Testis (tissue), 3 donors: ENCODE results near the gene CCT8. TPM values are rescaled to one million over a fixed set of nuclear protein-coding genes. Genes with fewer than 3 reads are reported as not detected.
"Not testable (repeated sequence)": the region's sequence is repeated elsewhere in the genome, so short reads cannot be mapped to it uniquely, and the experiment has no call there.

Experiments used
- DNase-seq: peaks from one replicate; pipeline ENCODE4 v3.0.0-alpha.2; 2019
- H3K27ac ChIP-seq, 2 donors: fragments of 200-600 bp; sonication (generic); one replicate each; pipeline ENCODE4 v1.5.1; 2019
- H3K27me3 ChIP-seq: fragments of 200-600 bp; sonication (generic); one replicate; pipeline ENCODE4 v1.5.1; 2019
- H3K36me3 ChIP-seq: fragments of 200-600 bp; sonication (generic); one replicate; pipeline ENCODE4 v1.5.1; 2017; ENCODE audit warnings: low read depth; ENCODE audit errors: missing control alignments
- H3K4me1 ChIP-seq: fragments of 200-600 bp; sonication (generic); one replicate; pipeline ENCODE4 v1.5.1; 2019
- H3K4me3 ChIP-seq, 2 donors: fragments of 200-600 bp; sonication (generic); one replicate each; pipeline ENCODE4 v1.5.1; 2017 to 2019
- H3K9me3 ChIP-seq: fragments of 200-600 bp; sonication (generic); one replicate; pipeline ENCODE4 v1.5.1; 2017
- CTCF ChIP-seq, 3 experiments: fragments of 450-650 bp in 2 of 3; fragments of 200-600 bp in 1 of 3; sonication (generic) in 1 of 3; IDR thresholded peaks; one replicate each; pipeline ENCODE4 v1.5.1; 2016 to 2019; ENCODE audit warnings: antibody characterized with exemption in 3 of 3, mild to moderate bottlenecking in 2 of 3, moderate library complexity in 1 of 3
- POLR2A ChIP-seq: fragments of 450-650 bp; IDR thresholded peaks from one replicate; pipeline ENCODE4 v1.6.1; 2017; ENCODE audit warnings: antibody characterized with exemption, mild to moderate bottlenecking, moderate library complexity
- WGBS, 2 donors: methylation state at CpG; one replicate each; pipeline ENCODE4 v1.1.5; 2018; 5-methylcytosine and 5-hydroxymethylcytosine counted together
- intact Hi-C: fragments of 100-400 bp; cut with DNase I; formaldehyde crosslinking; loops from one replicate; pipeline ENCODE4 v1.15.1; 2023; ENCODE audit warnings: low total_unique reads
- polyA plus RNA-seq: library from polyadenylated mRNA; stranded (reverse); fragments of 350-450 nt; fragmentation: Illumina TruSeq; extraction: RNeasy Lipid Tissue Mini Kit (QIAGEN cat#74804); gene quantifications from one replicate; pipeline ENCODE4 v1.2.3, GENCODE V29; 2014; ENCODE audit warnings: low read depth, low replicate concordance; ENCODE audit not compliant: insufficient read depth
- total RNA-seq, 2 donors: library from RNA; depleted of rRNA; stranded (reverse); fragments of >200 nt; gene quantifications; one replicate each; pipeline ENCODE4 v1.2.3, GENCODE V29; 2016

Gene CCT8
- total and polyA plus RNA-seq, 3 donors from 2014 or later, result 106 to 121 (median 116) TPM

DNA sequence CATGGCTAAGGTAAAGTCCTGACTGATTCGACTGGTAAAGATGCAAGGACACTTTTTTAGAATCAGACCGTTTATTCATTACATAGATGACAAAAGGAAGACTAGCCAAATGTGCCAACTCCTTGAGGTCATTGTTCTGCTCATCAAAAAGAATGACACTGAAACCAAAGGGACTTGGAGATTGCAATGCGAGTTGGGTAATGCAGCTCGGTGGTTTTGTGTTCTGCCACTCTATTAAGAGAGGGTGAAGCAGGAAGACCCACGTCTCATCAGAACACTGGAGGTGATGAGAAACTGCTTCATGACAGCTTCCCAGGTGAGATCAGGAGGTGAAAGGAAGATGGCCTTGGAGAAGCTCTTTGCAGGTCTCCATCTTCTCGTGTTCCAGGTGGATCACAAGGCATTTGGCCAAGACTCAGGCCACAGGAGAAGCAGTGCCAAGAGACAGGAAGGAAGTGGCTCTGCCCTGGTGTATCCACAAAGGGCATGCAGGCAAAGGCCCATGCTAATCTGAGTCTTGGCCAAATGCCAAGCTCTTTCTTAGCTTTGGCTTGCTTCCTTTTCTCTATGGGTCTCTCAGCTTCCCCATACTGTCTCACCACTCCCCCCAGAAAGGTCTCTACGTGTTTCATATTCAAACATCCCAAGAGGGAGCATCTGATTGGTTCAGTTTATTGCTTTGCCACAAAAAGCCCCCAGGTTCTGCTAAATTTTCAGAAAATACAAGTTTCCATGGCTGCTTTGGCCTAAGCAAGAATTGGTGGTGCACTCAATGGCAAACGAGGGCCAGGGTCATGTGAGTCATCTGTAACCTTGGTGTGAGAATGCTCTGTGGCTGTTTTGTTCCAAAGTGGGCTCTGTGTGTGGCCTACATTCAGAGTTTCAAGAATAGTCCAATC is 5.7 kb upstream of the CCT8 start:
- H3K9me3 ChIP-seq, result no peaks in the 10 kb centered on the region
- no peak for TF ChIP-seq CTCF (IDR thresholded peaks at IDR 0.05)
- TF ChIP-seq POLR2A, result no peak
- H3K27me3 ChIP-seq, result no peaks in the 10 kb centered on the region
- intact Hi-C loops, result no loop called here
- peaks cover 26% of the 10 kb centered on the region for H3K4me1 ChIP-seq
- H3K36me3 ChIP-seq, result no peaks in the 10 kb centered on the region
- H3K27ac ChIP-seq, result peak overlapping the region in 1 of 2 donors; percentile 94
- WGBS, 2 donors, result 68 to 74% methylated on average over 8 of the region's 8 CpGs
- no peak overlapping the region for H3K4me3 ChIP-seq
- no peak for DNase-seq

DNA sequence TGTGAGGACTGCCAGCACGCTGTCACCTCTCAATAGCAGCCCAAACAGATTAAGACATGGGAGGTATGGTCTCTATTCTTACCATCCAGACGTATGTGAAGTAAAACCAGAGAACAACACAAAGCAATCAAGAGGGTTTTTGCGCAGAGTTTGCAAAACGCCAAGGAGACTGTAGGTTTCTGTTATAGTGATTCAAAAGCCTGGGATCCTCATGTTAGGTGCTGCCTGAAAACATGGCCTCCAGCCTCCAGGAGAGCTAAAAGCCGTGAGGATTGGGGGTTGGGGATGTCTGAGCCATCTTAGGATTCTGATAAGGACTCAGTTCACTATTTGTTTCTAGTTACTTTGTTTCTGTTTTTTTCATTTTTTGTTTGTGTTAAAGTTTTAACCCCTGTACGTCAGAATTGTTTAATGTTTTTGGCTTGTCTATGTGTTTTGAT is 4.2 kb upstream of the CCT8 start:
- Histone ChIP-seq H3K4me1 (peaks cover 26% of the 10 kb centered on the region), H3K36me3 (no peaks in the 10 kb centered on the region), H3K27me3 (no peaks in the 10 kb centered on the region), H3K27ac (peak overlapping the region; percentile 91 to 94), H3K9me3 (no peaks in the 10 kb centered on the region), H3K4me3 (peak overlapping the region; percentile 67 to 75)
- TF ChIP-seq POLR2A (no peak), CTCF (IDR thresholded peaks at IDR 0.05) (no peak)
- intact Hi-C loops, result no loop called here
- WGBS, 2 donors, result 25 to 41% methylated on average over 6 of the region's 6 CpGs
- DNase-seq, result peak; percentile 75

DNA sequence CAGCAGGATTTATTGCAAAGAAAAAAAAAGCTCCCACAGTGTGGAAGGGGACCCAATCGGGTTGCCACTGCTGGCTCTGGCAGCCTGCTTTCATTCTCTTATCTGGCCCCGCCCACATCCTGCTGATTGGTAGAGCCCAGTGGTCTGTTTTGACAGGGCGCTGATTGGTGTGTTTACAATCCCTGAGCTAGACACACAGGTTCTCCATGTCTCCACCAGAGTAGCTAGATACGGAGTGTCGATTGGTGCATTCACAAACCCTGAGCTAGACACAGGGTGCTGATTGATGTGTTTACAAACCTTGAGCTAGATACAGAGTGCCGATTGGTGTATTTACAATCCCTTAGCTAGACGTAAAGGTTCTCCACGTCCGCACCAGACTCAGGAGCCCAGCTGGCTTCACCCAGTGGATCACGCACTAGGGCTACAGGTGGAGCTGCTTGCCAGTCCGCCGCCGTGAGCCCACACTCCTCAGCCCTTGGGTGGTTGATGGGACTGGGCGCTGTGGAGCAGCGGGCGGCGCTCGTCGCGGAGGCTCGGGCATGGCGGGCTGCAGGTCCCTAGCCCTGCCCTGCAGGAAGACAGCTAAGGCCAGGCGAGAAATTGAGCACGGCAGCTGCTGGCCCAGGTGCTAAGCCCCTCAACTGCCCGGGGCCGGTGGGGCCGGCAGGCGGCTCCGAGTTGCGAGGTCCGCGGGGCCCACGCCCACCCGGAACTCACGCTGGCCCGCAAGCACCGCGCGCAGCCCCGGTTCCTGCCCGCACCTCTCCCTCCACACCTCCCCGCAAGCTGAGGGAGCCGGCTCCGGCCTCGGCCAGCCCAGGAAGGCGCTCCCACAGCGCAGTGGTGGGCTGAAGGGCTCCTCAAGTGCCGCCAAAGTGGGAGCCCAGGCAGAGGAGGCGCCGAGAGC is 3.5 kb upstream of the CCT8 start:
- H3K9me3 ChIP-seq, H3K36me3 ChIP-seq, intact Hi-C loops, H3K27me3 ChIP-seq: not testable (repeated sequence)
- Histone ChIP-seq H3K4me3 (peak overlapping the region; percentile 67 to 75), H3K4me1 (peaks cover 30% of the 10 kb centered on the region), H3K27ac (peak overlapping the region; percentile 91 to 94)
- peak; percentile 93 for DNase-seq
- 41 to 47% methylated on average over 6 to 48 of the region's 50 CpGs for WGBS, 2 donors

DNA sequence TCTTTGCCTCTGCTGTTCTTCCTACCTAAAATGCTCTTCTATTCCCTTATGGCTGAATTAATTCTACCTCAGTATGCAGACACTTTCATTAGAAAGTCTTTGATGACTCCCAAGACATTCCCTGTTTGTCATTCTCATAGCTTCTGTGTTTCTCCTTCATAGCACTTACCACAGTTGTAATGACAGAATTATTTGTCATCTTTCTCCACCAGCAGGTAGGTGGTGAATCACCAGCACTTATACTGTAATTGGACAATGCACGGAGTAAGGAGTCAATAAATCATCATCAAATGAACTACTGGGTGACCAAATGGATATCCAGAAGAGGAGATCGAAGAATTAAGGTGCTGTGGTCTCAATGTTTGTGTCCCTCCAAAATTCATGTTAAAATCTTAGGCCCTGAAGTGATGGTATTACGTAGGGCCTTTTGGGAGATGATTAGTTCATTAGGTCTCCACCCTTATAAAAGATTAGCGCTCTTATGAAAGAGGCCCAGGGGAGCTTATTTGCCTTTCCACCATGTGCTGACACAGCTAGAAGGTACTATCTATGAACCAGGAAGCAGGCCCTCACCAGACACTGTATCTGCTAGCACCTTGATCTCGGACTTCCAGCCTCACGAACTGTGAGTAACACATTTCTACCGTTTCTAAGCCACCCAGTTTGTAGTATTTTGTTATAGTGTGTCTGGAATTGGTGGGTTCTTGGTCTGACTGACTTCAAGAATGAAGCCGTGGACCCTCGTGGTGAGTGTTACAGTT is 2.4 kb upstream of the CCT8 start:
- WGBS, 2 donors, result 93% methylated on average over 9 of the region's 9 CpGs
- no peaks in the 10 kb centered on the region for H3K9me3 ChIP-seq
- no peaks in the 10 kb centered on the region for H3K27me3 ChIP-seq
- DNase-seq, result no peak
- peak overlapping the region; percentile 47 to 94 for H3K27ac ChIP-seq
- TF ChIP-seq POLR2A, result no peak
- TF ChIP-seq CTCF (IDR thresholded peaks at IDR 0.05), result no peak
- no peaks in the 10 kb centered on the region for H3K36me3 ChIP-seq
- intact Hi-C loops, result no loop called here
- no peak overlapping the region for H3K4me3 ChIP-seq
- peaks cover 38% of the 10 kb centered on the region for H3K4me1 ChIP-seq
